Measurements from ENCODE around the gene ALAS1. TPM values are rescaled to one million over a fixed set of nuclear protein-coding genes. Genes with fewer than 3 reads are reported as not detected.
A peak's percentile ranks its signal among the peaks of the same experiment; 100 is the strongest.

The ALAS1 gene
- total RNA-seq, 1 experiment from 2014 or later, result 69.5 TPM

GRCh38 chr3:52218937-52219650 is 21.1 kb downstream of the ALAS1 start:
- peak overlapping the region; percentile 7; the same call in 1 of the 2 replicates for H3K4me2 ChIP-seq (ENCODE audit: low read length)
- no peaks in the 10 kb centered on the region for H3K9me2 ChIP-seq (replicated peaks; ENCODE audit: low read length)
- intact Hi-C loops (cut with micrococcal nuclease), result loop anchor here (10.0 kb wide), 1 partner anchor 164 kb away; the partner anchor contains the start of gene DUSP7
- H3K27me3 ChIP-seq (ENCODE audit: low read length), result no peaks in the 10 kb centered on the region
- peaks cover 18% of the 10 kb centered on the region; the same call in 1 of the 2 replicates for H3K36me3 ChIP-seq (ENCODE audit: low read depth, low read length)
- no peaks in the 10 kb centered on the region for H4K20me1 ChIP-seq (ENCODE audit: low read length)
- no peaks in the 10 kb centered on the region for H3K79me2 ChIP-seq (ENCODE audit: low read length)
- H3K9ac ChIP-seq (ENCODE audit: low read length), result peak overlapping the region; percentile 18
- no TSS peak for BruUV-seq (replicated peaks)
- TF ChIP-seq EZH2phosphoT487 (IDR thresholded peaks at IDR 0.05; ENCODE audit: borderline replicate concordance, low read length) (no peak), CTCF (conservative IDR thresholded peaks at IDR 0.05; ENCODE audit: low read depth, low read length) (no peak), EZH2 (IDR thresholded peaks at IDR 0.05; ENCODE audit: low read length, unreplicated experiment) (no peak)
- no peak overlapping the region for H2AFZ ChIP-seq (ENCODE audit: low read length)
- H3K27ac ChIP-seq (ENCODE audit: low read length), result peak overlapping the region; percentile 98
- DNase-seq, result peak; percentile 52
- H3F3A ChIP-seq (ENCODE audit: low read length, unreplicated experiment), result peaks cover 11% of the 10 kb centered on the region
- no peak for ATAC-seq
- ChIA-PET CTCF (interaction anchor here (0.6 to 2.2 kb wide), 5 partner anchors 12 to 217 kb away, joined by 3 to 28 read pairs (median 4); no protein-coding TSS in a partner anchor), POLR2A (ENCODE audit: unreplicated experiment) (interaction anchor here (1.4 kb wide), 1 partner anchor 18 kb away, joined by 8 read pairs; no protein-coding TSS in a partner anchor)
- H3K9me3 ChIP-seq (ENCODE audit: low read length), result no peaks in the 10 kb centered on the region
- H3K4me1 ChIP-seq (ENCODE audit: insufficient read depth, low read length), result peaks cover 50% of the 10 kb centered on the region
- no peak overlapping the region for H3K4me3 ChIP-seq (ENCODE audit: low read length)

- Histone ChIP-seq H3K27me3 (ENCODE audit: low read length) (no peaks in the 10 kb centered on the region), H3F3A (ENCODE audit: low read length, unreplicated experiment) (peaks cover 8% of the 10 kb centered on the region), H4K20me1 (ENCODE audit: low read length) (no peaks in the 10 kb centered on the region), H3K4me2 (ENCODE audit: low read length) (peak overlapping the region; percentile 47; the same call in 1 of the 2 replicates), H3K9me3 (ENCODE audit: low read length) (no peaks in the 10 kb centered on the region), H3K36me3 (ENCODE audit: low read depth, low read length) (peaks cover 5% of the 10 kb centered on the region; the same call in 1 of the 2 replicates), H3K9ac (ENCODE audit: low read length) (no peak overlapping the region), H2AFZ (ENCODE audit: low read length) (peak overlapping the region; percentile 55; the same call in 1 of the 2 replicates), H3K4me1 (ENCODE audit: insufficient read depth, low read length) (peaks cover 49% of the 10 kb centered on the region), H3K27ac (ENCODE audit: low read length) (0 out of 2 replicates have a peak overlapping the region, but pooled peaks have one; percentile 13), H3K9me2 (replicated peaks; ENCODE audit: low read length) (no peaks in the 10 kb centered on the region), H3K4me3 (ENCODE audit: low read length) (no peak overlapping the region), H3K79me2 (ENCODE audit: low read length) (no peaks in the 10 kb centered on the region)
- ChIA-PET CTCF (interaction anchor here (0.5 to 2.2 kb wide), 13 partner anchors 13 to 219 kb away, joined by 3 to 28 read pairs (median 3); partner anchors contain the start of gene POC1A), POLR2A (ENCODE audit: unreplicated experiment) (interaction anchor here (0.6 to 1.4 kb wide), 2 partner anchors 17 to 119 kb away, joined by 8 to 14 read pairs; no protein-coding TSS in a partner anchor)
- TF ChIP-seq EZH2phosphoT487 (IDR thresholded peaks at IDR 0.05; ENCODE audit: borderline replicate concordance, low read length), result no peak
- peak; percentile 94 for TF ChIP-seq CTCF (conservative IDR thresholded peaks at IDR 0.05; ENCODE audit: low read depth, low read length)
- intact Hi-C loops (cut with micrococcal nuclease), result loop anchor here (1.0 to 5.0 kb wide), 3 partner anchors 17 to 117 kb away; partner anchors contain the start of gene WDR82
- ATAC-seq, result peak; percentile 45
- BruUV-seq (replicated peaks), result no TSS peak
- peak; percentile 93 for DNase-seq
These were observed 22.5 kb downstream of the ALAS1 start for GRCh38 chr3:52220380-52221026.

Data from PC-3 (cell line).